CD4-positive, alpha-beta T cell treated with Interleukin-17A for 1 hour (primary cell): ENCODE results near the gene GPR161.
A peak's percentile ranks its signal among the peaks of the same experiment; 100 is the strongest.

Source experiments
- DNase-seq: peaks from one replicate; pipeline ENCODE4 v3.0.0-alpha.2; 2020

Gene GPR161

GRCh38 chr1:168146160-168146539 is 9.4 kb upstream of the GPR161 start:
- DNase-seq, result no peak

DNA sequence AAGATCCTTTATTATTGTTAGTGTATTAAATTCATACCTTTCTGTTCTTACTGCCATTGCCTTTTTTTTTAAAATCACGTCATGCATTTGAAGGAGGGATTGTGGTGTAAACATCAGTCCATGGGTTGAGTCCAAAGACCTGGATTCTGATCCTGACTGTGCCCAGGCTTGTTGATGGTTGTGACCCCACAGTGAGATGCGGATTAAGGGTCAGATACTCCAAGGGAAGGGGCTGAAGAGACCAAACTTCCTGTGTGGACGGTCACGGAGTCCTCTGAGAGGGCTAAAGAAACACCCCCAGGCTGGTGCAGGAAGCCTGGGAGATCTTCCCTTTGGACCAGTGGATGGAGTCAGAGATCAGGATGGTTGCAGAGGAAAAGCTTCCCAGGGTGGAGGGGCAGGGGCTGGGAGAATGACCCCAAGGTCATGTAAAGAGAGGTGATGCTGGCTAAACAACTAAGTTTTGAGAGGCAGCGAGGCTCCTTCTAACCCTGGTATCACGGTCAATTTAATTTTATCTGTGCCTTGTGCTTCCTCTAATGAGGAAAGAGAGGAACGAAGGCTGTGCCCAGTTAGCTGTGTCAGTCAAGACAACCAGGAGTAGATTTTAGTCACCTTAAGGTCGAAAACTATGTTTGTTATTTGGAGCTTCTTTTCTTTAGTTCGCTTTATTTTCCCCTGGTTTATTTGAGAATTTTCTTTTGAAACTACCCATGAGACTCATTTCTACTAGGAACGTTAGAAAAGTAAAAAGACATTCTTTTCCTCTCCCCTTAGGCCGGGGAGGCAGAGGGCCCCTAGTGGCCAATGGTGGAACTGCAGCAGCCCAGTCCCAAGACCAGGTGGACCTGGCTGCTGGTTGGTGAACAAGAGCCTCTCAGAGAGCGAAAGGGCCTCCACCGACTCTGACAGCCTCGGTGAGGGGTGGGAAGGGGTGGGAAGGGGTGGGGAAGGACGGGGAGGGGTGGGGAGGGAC is 8.7 kb upstream of the GPR161 start:
- peak; percentile 85 for DNase-seq

- DNase-seq, result no peak
Observed at GRCh38 chr1:168141871-168142385, 5.2 kb upstream of the GPR161 start.

- DNase-seq, result no peak
Observed at GRCh38 chr1:168139070-168139469, 2.3 kb upstream of the GPR161 start.

- DNase-seq, result no peak
Observed at GRCh38 chr1:168138134-168138533, 1.4 kb upstream of the GPR161 start.

- no peak for DNase-seq
Observed at GRCh38 chr1:168137515-168137821, 738 bp upstream of the GPR161 start.

DNA sequence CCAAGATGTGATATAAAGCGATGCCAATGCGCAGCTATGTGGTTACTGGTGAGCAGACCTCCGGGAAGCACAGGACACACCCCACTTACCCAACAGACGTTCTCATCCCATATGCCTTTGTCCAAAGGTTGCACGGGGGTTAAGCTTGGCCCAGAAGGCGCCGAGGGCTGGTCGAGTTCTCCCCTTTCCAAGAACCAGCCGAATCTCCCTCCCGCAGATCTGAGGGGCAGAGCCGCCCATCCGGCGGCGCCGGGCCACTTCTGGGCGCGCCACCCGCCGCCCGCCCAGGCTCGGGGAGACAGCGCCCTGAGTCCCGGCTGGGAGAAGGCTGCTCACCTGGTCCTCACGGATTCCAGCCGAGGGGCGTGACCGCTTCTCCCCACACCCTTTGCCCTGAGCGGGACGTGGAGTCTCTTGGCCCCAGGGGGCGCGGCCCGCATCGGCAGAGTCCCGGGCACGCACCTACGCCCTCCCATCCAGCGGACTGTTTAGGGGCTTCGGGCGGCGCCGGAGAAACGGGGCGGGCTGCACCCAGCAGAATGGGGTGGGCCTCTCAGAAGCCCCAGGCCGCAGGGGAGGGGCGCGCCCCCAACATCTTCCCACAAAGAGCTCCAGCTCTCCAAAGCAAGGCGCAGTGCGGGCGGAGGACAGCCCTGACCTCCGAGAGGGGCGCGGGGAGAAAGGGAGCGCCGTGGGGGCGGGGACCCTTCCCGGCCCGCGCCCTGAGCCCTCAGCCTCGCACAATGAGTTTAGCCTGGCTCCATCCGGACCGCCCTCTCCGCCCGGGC is 615 bp downstream of the GPR161 start:
- no peak for DNase-seq

DNA sequence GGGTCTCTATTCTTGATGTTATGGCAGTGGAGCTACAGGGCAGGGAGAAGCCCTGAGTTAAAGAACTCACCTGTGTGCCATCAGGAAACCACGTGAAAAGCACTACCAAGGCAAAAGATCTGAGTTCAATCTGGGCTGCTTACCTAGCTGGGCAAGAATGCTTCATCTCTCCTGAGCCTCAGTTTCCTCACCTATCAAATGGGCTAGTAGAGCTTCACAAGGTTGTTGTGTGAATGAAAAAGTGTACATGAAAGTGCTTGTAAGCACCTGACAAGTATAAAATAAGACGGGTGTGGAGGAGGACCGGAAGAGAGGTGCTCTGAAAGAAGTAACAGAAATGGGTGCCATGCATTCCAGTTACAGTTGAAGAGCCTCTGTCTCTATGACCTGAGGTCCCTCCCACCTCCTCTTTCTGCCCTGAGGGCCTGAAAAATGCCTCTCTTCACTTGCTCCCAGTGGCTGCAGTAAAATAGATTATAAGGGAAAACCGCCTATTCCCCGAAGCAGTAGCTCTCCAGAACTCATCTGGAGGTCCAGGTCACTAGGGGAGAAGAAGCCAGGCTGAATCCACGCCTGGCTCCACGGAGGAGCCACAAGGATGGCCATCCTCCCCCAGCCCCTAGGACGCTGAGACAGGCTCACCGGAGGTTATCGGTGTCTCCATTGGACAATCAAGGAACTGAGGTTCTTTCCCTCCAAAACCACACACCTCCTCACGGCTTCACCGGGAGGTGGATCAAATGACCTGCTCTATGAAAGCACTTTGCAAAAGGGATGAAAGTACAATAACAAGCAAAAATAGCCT is 1.4 kb downstream of the GPR161 start:
- no peak for DNase-seq

DNA sequence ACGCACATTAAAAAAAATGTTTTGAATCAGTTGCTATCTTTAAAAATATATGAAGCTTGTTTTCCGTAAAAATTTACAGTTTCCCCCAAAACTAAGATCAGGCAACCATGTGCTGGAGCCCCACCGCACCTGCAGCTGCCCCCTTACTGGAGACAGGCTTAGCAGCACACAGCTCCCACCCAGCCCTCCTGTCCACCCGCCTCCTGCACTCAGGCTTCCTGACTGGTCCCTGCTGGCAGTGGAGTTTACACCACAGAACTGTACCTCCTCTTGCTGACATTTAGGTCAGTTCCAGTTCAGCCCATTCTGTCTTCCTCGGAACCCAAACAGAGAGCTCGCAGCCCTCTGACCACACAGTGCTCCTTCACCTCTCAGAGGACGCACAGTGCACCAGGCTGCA is 2.1 kb downstream of the GPR161 start:
- DNase-seq, result no peak

- no peak for DNase-seq
Observed at GRCh38 chr1:168134132-168134531, 2.6 kb downstream of the GPR161 start.

DNA sequence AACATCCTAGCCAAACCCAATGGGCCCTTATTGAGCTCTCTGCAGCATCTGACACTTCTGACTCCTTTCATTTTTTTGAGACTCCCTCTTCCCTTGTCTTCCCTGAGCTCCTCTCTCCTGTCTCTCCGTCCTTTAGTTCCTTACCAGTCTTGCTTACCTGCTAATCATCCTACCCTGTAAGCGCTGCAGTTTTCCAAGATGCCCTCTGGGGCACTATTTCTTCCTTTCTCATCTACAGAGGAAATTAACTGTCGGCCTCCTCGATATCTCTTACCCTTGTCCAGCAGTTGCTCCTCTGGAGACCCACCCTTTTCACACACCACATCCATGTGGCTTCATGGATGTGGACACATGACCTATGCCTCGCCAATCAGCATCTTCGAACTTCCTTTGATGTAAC is 6.8 kb downstream of the GPR161 start:
- DNase-seq, result no peak

DNA sequence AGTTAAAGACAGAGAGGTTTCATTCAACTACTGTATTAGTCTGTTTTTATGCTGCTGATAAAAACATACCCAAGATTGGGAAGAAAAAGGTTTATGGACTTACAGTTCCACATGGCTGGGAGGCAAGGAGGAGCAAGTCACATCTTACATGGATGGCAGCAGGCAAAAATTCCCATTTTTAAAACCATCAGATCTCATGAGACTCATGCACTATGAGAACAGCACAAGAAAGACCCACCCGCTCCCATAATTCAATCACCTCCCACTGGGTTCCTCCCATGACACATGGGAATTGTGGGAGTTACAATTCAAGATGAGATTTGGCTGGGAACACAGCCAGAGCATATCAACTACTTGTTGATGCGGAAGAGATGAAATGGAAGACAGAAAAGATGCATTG is 9.2 kb downstream of the GPR161 start:
- no peak for DNase-seq

- no peak for DNase-seq
Observed at GRCh38 chr1:168125051-168125450, 11.7 kb downstream of the GPR161 start.

- no peak for DNase-seq
Observed at GRCh38 chr1:168121401-168122011, 15.2 kb downstream of the GPR161 start.

GRCh38 chr1:168119750-168120149 is 17.0 kb downstream of the GPR161 start:
- no peak for DNase-seq

- DNase-seq, result no peak
Observed at GRCh38 chr1:168116327-168116799, 20.4 kb downstream of the GPR161 start.

- DNase-seq, result no peak
Observed at GRCh38 chr1:168114845-168115244, 21.9 kb downstream of the GPR161 start.

DNA sequence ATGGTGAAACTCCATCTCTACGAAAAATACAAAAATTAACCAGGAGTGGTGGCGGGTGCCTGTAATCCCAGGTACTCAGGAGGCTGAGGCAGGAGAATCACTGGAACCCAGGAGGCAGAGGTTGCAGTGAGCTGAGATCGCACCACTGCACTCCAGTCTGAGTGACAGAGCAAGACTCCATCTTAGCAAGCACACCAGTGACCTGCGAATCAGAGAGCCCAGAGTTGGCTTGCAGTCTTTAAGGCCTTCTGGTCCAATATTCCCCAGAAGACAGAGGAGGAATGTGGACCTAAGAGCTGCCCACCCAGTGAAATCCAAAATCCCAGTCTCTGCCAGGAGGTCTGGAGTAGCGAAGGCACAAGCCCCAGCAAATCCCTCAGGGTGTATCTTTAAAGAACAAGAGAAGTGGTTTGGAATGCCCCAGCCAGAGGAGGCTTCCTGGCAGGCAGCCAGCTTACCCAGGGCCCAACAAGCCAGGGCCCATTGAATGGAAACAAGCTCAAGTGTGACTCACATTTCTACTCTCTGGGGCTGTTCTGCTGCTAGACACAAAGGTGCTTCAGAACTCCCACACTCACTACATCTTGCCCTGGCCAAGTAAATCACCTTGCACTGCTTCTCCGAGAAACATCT is 23.9 kb downstream of the GPR161 start:
- no peak for DNase-seq

DNA sequence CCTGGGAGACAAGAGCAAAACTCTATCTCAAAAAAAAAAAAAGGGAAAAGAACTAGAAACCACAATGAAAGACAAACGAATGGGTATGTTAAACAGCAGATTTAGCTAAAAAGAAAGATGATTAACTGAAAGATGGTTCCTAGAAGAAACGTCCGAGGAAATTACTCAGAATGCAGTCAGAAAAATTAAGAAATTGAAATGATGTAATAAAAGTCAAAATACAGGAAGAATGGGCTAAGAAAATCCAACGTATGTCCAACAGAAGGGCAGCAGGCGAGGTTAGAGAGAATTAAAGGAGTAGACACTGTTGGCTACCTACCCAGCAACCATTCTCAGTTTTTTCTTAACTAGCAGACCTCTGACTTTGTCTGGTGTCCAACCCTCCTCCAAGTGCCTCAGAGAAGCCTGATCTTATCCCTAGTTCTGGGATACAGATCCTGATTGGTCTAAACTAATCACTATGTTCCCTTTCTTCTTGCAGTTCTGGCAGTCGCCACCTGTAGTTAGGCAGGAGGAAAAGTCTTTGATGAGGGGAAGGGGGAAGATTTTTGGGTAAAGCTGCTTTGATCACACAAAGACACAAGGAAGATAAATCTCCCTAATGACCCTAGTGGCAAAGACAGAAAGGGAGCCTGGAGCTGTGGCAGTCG is 25.7 kb downstream of the GPR161 start:
- no peak for DNase-seq

DNA sequence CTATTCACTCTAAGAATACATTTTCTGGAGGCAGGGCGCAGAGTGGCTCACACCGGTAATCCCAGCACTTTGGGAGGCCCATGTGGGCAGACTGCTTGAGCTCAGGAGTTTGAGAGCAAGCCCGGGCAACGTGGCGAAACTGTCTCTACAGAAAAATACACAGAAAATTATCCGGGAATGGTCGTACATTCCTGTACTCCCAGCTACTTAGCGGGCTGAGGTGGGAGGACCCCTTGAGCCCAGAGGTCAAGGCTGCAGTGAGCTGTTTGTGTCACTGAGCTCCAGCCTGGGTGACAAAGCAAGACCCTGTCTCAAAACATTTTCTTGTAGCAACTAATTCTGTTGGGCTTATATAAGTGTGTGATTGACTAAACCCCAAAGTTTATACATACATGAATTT is 30.5 kb downstream of the GPR161 start:
- no peak for DNase-seq

DNA sequence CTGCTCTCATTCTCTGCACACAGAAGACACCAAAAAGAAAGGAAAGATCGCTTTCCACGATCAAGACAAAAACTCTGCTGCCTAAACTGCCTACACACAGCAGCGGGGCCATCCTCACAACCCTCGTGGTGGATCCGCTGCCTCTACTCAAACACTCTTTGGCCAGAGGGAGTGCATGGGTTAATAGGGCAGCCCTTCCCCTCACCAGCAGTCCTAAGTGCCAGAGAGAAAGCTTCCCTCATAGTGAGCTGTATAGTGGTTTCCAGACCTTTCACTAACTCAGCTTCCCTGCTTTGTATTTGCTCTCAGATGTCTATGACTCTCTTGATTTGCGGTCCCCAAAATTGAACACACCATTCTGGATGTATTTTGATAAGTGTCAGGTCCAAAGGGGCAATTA is 30.9 kb downstream of the GPR161 start:
- no peak for DNase-seq

DNA sequence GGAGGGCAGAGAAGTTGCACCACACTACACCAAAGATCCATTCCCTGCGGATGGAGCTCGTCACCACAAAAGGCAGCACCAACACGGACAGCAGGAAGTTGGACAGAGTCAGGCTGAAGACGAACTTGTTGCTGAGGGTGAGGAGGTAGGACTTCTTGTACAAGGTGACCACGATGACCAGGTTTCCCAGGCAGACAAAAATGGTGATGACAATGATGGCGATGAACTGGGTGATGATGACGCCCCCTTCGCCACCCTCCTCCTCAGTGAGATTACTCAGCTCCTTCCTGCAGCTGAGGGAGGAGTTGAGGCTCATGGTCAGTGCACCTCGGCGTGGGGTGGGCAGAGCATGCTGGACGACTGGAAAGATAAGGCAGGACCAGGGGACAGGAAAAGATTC is 32.2 kb downstream of the GPR161 start:
- DNase-seq, result no peak
